Ovary (tissue), 9 donors: ENCODE measurements around the gene EDN1. TPM values are rescaled to one million over a fixed set of nuclear protein-coding genes. Genes with fewer than 3 reads are reported as not detected.
A peak's percentile ranks its signal among the peaks of the same experiment; 100 is the strongest.

Experiments
- DNase-seq, 5 donors: peaks; one replicate each; pipeline ENCODE4 v3.0.0-alpha.2; 2019 to 2020
- H3K27ac ChIP-seq, 2 donors: fragments of 200-600 bp; one replicate each; pipeline versions ENCODE4 v1.5.1 to v1.8.0; 2019 to 2022
- H3K27me3 ChIP-seq: fragments of 200-600 bp; one replicate; pipeline ENCODE4 v1.8.0; 2022
- H3K36me3 ChIP-seq: fragments of 200-600 bp; sonication (generic); one replicate; pipeline ENCODE4 v1.5.1; 2019
- H3K4me1 ChIP-seq: one replicate; pipeline ENCODE4 v1.8.1; 2013; ENCODE audit warnings: mild to moderate bottlenecking, moderate library complexity; ENCODE audit not compliant: insufficient read depth
- H3K4me3 ChIP-seq: fragments of 200-600 bp; sonication (generic); one replicate; pipeline ENCODE4 v1.5.1; 2017
- H3K9me3 ChIP-seq, 2 donors: fragments of 200-600 bp in 1 of 2; sonication (generic) in 1 of 2; one replicate each; pipeline versions ENCODE4 v1.5.1 to v1.8.1; 2013 to 2019; ENCODE audit warnings: mild to moderate bottlenecking in 1 of 2, moderate library complexity in 1 of 2
- CTCF ChIP-seq, 3 donors: fragments of 450-650 bp in 2 of 3; fragments of 200-600 bp in 1 of 3; IDR thresholded peaks; one replicate each; pipeline versions ENCODE4 v1.5.1 to v1.8.0; 2016 to 2022; ENCODE audit warnings: antibody characterized with exemption in 3 of 3, mild to moderate bottlenecking in 1 of 3
- EP300 ChIP-seq: sonication (generic); formaldehyde crosslinking; IDR thresholded peaks from one replicate; pipeline ENCODE4 v1.6.1; 2017; ENCODE audit warnings: antibody characterized with exemption
- POLR2A ChIP-seq: fragments of 450-650 bp; IDR thresholded peaks from one replicate; pipeline ENCODE4 v1.6.1; 2017; ENCODE audit warnings: antibody characterized with exemption, mild to moderate bottlenecking, moderate library complexity
- WGBS, 3 donors: extraction: QIAGEN DNeasy Blood & Tissue Kit in 1 of 3; methylation state at CpG; one replicate each; pipeline versions ENCODE4 v1.1.5 to v1.1.7; 2013 to 2017; 5-methylcytosine and 5-hydroxymethylcytosine counted together
- intact Hi-C, 4 donors: fragments of 100-400 bp; cut with DNase I; formaldehyde crosslinking; loops; one replicate each; pipeline versions ENCODE4 v1.11.0 to v1.15.1; 2022 to 2023
- polyA plus RNA-seq, 2 donors: library from polyadenylated mRNA; stranded (reverse); fragments of 200-250 nt in 1 of 2; fragments of 350-450 nt in 1 of 2; fragmentation: Illumina TruSeq in 1 of 2; extraction: RNeasy Lipid Tissue Mini Kit (QIAGEN cat#74804) in 1 of 2; gene quantifications; one replicate each; pipeline ENCODE4 v1.2.3, GENCODE V29; 2013 to 2014
- total RNA-seq, 7 donors: library from RNA; depleted of rRNA in 2 of 7; stranded (reverse); fragments of >200 nt in 2 of 7; fragmentation: NEBNext Ultra II Directional in 3 of 7; extraction: Animal tissue kit (Norgen Biotek cat#: 25700) in 3 of 7; gene quantifications; one replicate each; pipeline versions ENCODE4 v1.1.0 to v1.2.4, GENCODE V29; 2016 to 2023
- donor health status: DM: no; HTN: no; CAD: no; lungs with moderate emphysema.
- donor health status: DM: no; HTN: no; CAD: no.
- donor health status: Bipolar disorder and iron deficiency.
- donor health status: DM: yes; HTN: yes; CAD: no.
- donor health status: DM: no; HTN: no; CAD: no.
- donor health status: DM: yes; HTN: yes; CAD: no.

The EDN1 gene
- total and polyA plus RNA-seq, 9 donors: 0.95 to 11.1 (median 3.1) TPM

GRCh38 chr6:12261502-12261901 lies 28.7 kb upstream of the EDN1 start:
- H3K4me3 ChIP-seq: no peak overlapping the region
- intact Hi-C loops: no loop called here
- TF ChIP-seq EP300 (no peak), POLR2A (no peak), CTCF (IDR thresholded peaks at IDR 0.05) (no peak)

GRCh38 chr6:12262236-12263061 lies 27.7 kb upstream of the EDN1 start:
- no peak overlapping the region for H3K4me3 ChIP-seq
- 37 to 43% (median 42%) methylated on average over 13 of the region's 13 CpGs for WGBS, 3 donors
- DNase-seq: peak in 1 of 5 donors; percentile 18
- H3K27me3 ChIP-seq: no peaks in the 10 kb centered on the region
- no peaks in the 10 kb centered on the region for H3K4me1 ChIP-seq
- intact Hi-C loops: no loop called here
- no peak overlapping the region for H3K27ac ChIP-seq
- no peaks in the 10 kb centered on the region for H3K9me3 ChIP-seq
- TF ChIP-seq EP300 (no peak), CTCF (IDR thresholded peaks at IDR 0.05) (no peak), POLR2A (no peak)
- H3K36me3 ChIP-seq: no peaks in the 10 kb centered on the region

More at GRCh38 chr6:12261502-12261901, 28.7 kb upstream of the EDN1 start:
- no peak for DNase-seq
- WGBS, 3 donors: 87 to 88% (median 87%) methylated on average over 7 of the region's 7 CpGs
- no peaks in the 10 kb centered on the region for H3K36me3 ChIP-seq
- H3K4me1 ChIP-seq: no peaks in the 10 kb centered on the region
- no peaks in the 10 kb centered on the region for H3K27me3 ChIP-seq
- H3K9me3 ChIP-seq: no peaks in the 10 kb centered on the region
- no peak overlapping the region for H3K27ac ChIP-seq

- H3K4me1 ChIP-seq: no peaks in the 10 kb centered on the region
- TF ChIP-seq EP300 (no peak), POLR2A (no peak), CTCF (IDR thresholded peaks at IDR 0.05) (no peak)
- H3K27ac ChIP-seq: no peak overlapping the region
- intact Hi-C loops: no loop called here
- H3K9me3 ChIP-seq: no peaks in the 10 kb centered on the region
- WGBS, 3 donors: 68 to 76% (median 72%) methylated on average over 2 of the region's 2 CpGs
- no peak overlapping the region for H3K4me3 ChIP-seq
- H3K27me3 ChIP-seq: no peaks in the 10 kb centered on the region
- no peaks in the 10 kb centered on the region for H3K36me3 ChIP-seq
- DNase-seq: no peak
These were observed 26.8 kb upstream of the EDN1 start for GRCh38 chr6:12263403-12263802.

- 92 to 100% (median 93%) methylated on average over 1 of the region's 1 CpG for WGBS, 3 donors
- no peaks in the 10 kb centered on the region for H3K36me3 ChIP-seq
- no peaks in the 10 kb centered on the region for H3K4me1 ChIP-seq
- H3K9me3 ChIP-seq: no peaks in the 10 kb centered on the region
- DNase-seq: no peak
- H3K4me3 ChIP-seq: no peak overlapping the region
- H3K27me3 ChIP-seq: no peaks in the 10 kb centered on the region
- H3K27ac ChIP-seq: no peak overlapping the region
- intact Hi-C loops: no loop called here
- TF ChIP-seq CTCF (IDR thresholded peaks at IDR 0.05): no peak
- TF ChIP-seq POLR2A: no peak
- TF ChIP-seq EP300: no peak
These were observed 25.5 kb upstream of the EDN1 start for GRCh38 chr6:12264671-12265070.
